ENCODE data around the gene SZT2.

Gene SZT2

GRCh38 chr1:43383449-43383848, 6.2 kb upstream of the SZT2 start:
- no peak for DNase-seq (ENCODE audit: low spot score)
- in situ Hi-C loops (cut with MboI; ENCODE audit: low pct_unique_long_range_greater_than_20kb, low sequenced_read_pairs, unreplicated experiment) = no loop called here
- TF ChIP-seq, protein P1, sequence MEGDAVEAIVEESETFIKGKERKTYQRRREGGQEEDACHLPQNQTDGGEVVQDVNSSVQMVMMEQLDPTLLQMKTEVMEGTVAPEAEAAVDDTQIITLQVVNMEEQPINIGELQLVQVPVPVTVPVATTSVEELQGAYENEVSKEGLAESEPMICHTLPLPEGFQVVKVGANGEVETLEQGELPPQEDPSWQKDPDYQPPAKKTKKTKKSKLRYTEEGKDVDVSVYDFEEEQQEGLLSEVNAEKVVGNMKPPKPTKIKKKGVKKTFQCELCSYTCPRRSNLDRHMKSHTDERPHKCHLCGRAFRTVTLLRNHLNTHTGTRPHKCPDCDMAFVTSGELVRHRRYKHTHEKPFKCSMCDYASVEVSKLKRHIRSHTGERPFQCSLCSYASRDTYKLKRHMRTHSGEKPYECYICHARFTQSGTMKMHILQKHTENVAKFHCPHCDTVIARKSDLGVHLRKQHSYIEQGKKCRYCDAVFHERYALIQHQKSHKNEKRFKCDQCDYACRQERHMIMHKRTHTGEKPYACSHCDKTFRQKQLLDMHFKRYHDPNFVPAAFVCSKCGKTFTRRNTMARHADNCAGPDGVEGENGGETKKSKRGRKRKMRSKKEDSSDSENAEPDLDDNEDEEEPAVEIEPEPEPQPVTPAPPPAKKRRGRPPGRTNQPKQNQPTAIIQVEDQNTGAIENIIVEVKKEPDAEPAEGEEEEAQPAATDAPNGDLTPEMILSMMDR (IDR thresholded peaks at IDR 0.05; ENCODE audit: extremely low read depth, insufficient read depth, missing control alignments) = no peak

DNA sequence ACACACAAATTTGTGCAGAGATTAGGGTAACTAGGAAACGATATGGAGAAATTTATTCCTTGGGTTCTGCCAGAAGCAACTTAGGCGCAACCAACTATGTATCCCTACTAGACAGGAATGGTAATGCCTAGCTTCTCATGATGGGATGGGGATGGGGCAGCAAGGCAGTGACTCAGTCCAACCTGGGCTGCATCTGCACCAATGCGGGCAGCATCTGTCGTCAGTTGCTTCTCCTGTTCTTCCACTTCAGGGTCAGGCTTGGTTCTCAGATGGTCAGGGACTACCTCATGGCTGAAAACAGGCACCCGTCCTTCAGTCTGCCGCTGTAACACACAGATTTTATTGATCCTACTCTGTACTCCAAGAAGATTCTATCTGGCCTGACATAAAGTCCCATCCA, 3.0 kb upstream of the SZT2 start:
- TF ChIP-seq, protein P1 (IDR thresholded peaks at IDR 0.05; ENCODE audit: extremely low read depth, insufficient read depth, missing control alignments) = no peak
- in situ Hi-C loops (cut with MboI; ENCODE audit: low pct_unique_long_range_greater_than_20kb, low sequenced_read_pairs, unreplicated experiment) = no loop called here
- DNase-seq (ENCODE audit: low spot score) = no peak

DNA sequence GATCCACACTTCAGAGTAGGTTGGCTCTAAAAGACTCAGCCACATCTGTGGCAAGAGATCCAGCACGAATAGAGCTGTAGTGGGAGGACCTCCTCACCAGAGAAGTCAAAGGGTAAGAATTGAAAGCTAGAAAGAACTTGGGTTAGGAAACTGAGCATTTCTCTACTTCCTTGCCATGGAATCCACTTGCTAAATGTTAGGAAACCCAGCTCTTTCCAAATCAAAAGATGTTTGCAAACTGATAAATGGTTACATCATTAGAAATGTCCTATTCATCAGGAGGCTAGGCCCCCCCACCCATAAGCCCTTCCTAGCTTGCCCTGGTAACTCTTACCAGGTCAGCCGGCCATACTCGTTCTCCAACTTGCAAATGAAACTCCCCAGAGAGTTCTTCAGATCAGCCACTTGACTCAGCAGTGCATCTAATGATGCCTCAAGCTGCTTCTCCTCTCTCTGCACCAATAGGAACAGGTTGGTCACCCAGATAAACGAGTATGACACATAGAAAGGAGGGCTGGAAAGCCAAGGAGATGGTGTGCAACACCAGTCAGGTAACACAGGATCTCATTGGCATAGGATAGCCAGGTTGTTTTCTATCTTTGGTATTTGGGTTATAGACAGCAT, 1.6 kb upstream of the SZT2 start:
- TF ChIP-seq, protein P1 (IDR thresholded peaks at IDR 0.05; ENCODE audit: extremely low read depth, insufficient read depth, missing control alignments) = no peak
- DNase-seq (ENCODE audit: low spot score) = no peak
- in situ Hi-C loops (cut with MboI; ENCODE audit: low pct_unique_long_range_greater_than_20kb, low sequenced_read_pairs, unreplicated experiment) = no loop called here

DNA sequence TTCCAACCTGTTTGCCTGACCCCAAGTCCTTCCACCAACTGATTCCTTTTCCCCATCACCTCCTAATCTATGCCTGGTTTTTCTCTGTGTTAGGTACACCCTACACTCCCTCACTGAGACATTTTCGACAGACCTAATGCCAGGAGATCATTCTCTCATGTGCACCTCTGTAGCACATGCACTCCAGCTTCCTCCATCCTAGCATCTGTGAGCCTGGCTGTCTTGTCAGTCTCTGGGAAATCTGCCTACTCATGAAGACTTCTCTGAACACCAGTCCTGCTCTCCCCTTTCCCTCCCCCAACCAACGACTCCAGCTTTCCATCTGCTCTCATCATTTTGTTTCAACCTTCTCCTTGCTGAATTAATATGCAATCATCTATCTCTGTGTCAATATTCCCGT, 1.1 kb upstream of the SZT2 start:
- TF ChIP-seq, protein P1 (IDR thresholded peaks at IDR 0.05; ENCODE audit: extremely low read depth, insufficient read depth, missing control alignments) = no peak
- no peak for DNase-seq (ENCODE audit: low spot score)
- in situ Hi-C loops (cut with MboI; ENCODE audit: low pct_unique_long_range_greater_than_20kb, low sequenced_read_pairs, unreplicated experiment) = no loop called here

DNA sequence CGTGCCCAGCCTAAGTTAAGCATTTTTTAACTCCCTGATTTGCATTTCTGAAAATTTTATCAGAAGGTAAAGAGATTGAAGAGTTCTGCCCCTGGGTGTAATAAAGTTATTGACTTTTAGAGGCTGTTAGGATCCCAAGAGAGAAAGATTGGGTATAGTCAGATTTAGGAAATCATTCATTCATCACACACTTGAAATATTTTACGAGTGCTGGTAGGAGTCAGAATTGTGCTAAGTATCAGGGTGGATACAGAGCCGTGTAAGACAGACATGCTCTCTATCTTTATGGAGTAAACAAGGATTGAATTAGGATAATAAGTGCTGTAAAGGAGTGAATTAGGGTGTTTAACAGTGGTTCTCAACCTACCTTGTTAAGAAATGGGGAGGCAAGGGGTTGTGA, 3.0 kb downstream of the SZT2 start:
- in situ Hi-C loops (cut with MboI; ENCODE audit: low pct_unique_long_range_greater_than_20kb, low sequenced_read_pairs, unreplicated experiment) = no loop called here
- TF ChIP-seq, protein P1 (IDR thresholded peaks at IDR 0.05; ENCODE audit: extremely low read depth, insufficient read depth, missing control alignments) = no peak
- no peak for DNase-seq (ENCODE audit: low spot score)

- TF ChIP-seq, protein P1 (IDR thresholded peaks at IDR 0.05; ENCODE audit: extremely low read depth, insufficient read depth, missing control alignments) = no peak
- in situ Hi-C loops (cut with MboI; ENCODE audit: low pct_unique_long_range_greater_than_20kb, low sequenced_read_pairs, unreplicated experiment) = no loop called here
- no peak for DNase-seq (ENCODE audit: low spot score)
Observed at GRCh38 chr1:43395523-43395922, 5.8 kb downstream of the SZT2 start.
